Measurements from ENCODE around the gene ITSN2.
"Not testable (repeated sequence)": the region's sequence is repeated elsewhere in the genome, so short reads cannot be mapped to it uniquely, and the experiment has no call there.

The ITSN2 gene

DNA sequence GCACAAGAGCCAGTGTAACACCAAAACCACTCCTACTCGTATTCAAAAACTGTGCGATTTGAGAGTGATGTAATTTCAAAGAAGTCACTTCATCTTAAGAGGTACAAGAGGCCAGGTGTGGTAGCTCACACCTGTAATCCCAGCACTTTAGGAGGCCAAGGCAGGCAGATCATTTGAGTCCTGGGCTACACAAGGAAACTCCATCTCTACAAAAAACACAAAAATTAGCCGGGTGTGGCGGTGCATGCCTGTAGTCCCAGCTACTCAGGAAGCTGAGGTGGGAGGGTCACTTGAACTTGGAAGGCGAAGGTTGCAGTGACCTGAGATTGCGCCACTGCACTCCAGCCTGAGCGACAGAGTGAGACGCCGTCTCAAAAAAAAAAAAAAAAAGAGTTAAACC, 21.2 kb downstream of the ITSN2 start:
- FAIRE-seq; DNase-seq (ENCODE audit: insufficient read length, low spot score): not testable (repeated sequence)

DNA sequence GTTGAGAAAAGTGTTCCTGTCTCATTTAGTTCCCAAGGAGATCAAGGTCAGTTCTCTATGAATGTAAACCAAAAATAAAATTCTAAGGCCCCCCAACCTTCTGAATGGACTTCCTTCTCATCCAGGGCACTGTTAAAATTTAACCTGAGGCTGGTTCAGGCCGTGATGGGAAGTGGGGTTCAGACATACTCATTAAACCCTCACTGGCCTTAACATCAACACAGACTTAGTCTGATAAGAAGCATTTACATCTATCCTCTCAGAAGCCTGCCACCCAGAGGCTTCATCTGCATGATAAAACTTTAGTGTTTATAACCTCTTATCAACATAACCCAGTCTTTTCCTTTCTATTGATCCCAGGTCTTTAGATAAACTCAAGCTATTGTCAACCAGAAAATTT, 22.4 kb downstream of the ITSN2 start:
- DNase-seq (ENCODE audit: insufficient read length, low spot score), result no peak
- no peak for FAIRE-seq

DNA sequence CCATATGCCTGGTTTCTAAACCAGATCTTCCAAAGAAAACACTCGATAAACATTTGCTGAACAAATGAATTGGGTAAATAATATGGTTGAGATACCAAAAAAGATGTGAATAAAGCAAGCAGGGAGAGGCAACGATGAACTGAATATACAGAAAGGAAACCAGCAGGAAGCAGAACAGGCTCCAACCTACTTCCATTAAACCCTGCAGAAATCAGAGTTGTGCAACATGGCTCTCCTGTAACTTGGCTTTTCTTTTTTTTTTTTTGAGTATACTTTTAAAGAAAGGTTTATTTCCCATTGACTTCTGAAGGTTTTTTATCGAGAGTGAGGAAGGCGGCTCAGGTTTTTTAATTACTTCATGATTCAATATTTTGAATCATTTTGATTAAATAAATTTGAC, 23.5 kb downstream of the ITSN2 start:
- DNase-seq (ENCODE audit: insufficient read length, low spot score) (no peak), FAIRE-seq (no peak)

DNA sequence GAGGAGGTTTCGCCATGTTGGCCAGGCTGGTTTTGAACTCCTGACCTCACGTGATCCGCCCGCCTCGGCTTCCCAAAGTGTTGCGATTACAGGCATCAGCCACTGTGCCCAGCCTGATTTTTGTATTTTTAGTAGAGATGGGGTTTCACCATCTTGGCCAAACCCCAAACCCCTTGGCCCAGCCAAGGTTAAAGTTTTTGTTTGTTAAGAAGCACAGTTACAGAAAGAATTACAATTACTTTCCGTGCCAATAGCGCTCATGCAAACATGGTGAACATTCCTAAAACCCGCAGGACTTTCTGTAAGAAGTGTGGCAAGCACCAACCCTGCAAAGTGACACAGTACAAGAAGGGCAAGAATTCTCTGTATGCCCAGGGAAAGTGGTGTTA, 26.1 kb downstream of the ITSN2 start:
- no peak for FAIRE-seq
- DNase-seq (ENCODE audit: insufficient read length, low spot score), result no peak

DNA sequence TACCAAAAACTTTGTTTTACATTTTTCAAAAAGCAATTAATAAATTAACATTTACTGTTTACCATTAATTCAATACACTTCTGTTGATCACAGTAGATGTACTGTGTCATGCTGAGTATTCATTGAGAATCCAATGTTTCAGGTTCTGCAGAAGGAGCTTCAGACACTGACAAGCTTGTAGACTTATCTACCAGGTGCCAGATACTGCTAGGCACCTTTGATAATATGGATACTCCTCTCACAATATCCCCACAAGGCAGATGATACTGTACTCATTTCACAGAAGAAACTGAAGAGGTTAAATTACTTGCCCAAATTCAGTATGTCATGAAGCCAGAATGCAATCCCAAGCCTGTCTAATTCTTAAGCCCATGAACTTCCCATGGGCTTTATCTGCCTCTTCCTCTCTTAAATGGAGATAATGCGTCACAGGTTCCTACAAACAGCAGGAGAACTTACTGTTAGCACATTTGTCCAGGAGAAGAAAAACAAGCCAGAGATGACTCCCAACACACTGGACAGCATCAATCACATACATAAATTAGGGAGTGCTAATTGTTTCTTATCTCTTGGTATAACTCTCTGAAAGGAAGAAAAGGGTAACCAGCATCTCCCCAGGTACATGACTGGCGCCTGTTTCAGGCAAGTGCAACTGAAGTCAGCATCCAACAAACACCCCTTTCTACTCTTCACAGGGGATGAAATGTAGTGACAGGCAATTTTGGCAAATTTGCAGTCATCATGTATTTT, 27.4 kb downstream of the ITSN2 start:
- no peak for FAIRE-seq
- DNase-seq (ENCODE audit: insufficient read length, low spot score), result no peak

DNA sequence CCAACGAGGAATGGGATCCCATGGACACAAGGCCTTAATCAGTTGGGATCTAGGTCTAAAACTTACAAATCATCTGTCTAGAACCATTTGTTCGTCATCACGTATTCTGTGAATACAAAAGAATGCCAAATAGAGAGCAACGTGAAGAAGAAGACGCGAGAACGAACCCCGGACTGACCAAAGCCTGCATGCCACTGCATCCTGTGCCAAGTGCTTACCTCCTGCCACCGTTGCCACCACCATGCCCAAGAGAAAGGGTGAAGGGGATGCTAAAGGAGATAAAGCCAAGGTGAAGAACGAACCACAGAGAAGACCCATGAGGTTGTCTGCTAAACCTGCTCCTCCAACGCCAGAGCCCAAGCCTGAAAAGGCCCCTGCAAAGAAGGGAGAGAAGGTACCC, 30.2 kb downstream of the ITSN2 start:
- DNase-seq (ENCODE audit: insufficient read length, low spot score) (no peak), FAIRE-seq (no peak)

DNA sequence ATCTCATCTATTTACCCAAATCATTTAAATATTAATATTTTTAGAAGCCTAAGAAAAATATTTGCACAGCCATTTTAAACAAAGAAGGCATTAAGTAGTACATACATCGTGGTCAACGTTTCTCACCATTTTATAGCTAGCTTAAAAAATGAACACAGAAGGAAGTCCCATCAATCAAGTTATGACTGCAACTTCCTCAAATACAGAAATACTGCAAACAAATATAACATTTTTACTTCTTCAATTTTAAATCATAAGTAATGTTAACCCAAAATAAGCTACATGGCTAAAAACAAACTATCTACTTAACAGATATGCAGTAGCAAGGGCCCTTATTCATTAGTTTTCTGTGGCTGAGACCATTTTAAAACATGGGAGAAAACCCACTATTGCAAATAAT, 30.6 kb downstream of the ITSN2 start:
- DNase-seq (ENCODE audit: insufficient read length, low spot score) (no peak), FAIRE-seq (no peak)

DNA sequence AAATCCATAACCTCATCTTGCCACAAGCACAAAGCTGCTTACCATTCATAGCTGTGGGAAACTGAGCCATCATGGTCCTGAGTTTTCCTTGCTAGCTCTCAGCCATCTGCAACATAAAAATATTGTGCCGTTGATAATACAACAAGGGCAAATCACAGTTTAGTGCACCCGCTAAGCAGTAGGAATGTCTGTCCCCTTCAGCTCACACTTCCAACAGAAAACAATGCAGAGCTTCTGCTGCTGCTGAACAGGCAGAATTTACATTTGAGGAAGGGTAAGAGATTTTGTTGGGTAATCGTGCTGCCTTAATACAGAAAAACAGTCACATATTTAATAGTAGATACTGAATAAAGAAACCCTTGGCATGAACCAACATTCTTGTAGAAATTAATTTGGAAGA, 32.3 kb downstream of the ITSN2 start:
- FAIRE-seq (no peak), DNase-seq (ENCODE audit: insufficient read length, low spot score) (no peak)

DNA sequence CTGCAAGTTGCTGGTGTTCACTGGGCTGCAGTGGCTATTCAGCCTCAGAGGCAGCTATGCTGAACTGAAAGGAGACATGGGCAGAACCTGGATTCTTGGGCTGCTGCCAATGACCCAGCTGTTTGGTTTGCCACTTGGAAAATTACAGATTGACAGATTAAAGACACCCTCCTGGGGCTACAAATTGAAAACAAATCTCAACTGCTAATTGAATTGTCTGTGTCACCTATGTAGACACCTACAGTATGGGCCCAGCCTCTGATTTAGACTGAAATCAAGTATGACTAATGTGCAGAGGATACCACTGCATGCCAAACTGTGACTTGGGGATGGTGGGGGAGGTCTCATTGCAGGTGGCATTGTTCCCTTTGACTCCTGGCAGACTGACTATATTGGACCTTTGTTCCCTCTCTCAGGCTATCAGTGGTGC, 42.8 kb downstream of the ITSN2 start:
- no peak for FAIRE-seq
- no peak for DNase-seq (ENCODE audit: insufficient read length, low spot score)

DNA sequence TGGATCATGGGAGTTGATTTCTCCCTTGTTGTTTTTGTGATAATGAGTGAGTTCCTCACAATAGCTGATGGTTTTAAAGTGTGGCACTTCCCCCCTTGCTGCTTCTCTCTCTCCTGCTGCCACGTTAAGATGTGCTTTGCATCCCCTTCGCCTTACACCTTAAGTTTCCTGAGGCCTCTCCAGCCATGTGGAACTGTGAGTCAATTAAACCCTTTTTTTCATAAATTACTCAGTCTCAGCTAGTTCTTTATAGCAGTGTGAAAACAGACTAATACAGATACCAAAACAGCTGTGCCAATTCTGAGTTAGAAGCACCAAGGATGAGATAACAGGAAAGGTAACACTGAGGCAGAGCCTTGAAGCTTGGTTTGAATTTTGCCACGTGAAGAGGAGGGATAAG, 44.7 kb downstream of the ITSN2 start:
- DNase-seq (ENCODE audit: insufficient read length, low spot score) (no peak), FAIRE-seq (no peak)

DNA sequence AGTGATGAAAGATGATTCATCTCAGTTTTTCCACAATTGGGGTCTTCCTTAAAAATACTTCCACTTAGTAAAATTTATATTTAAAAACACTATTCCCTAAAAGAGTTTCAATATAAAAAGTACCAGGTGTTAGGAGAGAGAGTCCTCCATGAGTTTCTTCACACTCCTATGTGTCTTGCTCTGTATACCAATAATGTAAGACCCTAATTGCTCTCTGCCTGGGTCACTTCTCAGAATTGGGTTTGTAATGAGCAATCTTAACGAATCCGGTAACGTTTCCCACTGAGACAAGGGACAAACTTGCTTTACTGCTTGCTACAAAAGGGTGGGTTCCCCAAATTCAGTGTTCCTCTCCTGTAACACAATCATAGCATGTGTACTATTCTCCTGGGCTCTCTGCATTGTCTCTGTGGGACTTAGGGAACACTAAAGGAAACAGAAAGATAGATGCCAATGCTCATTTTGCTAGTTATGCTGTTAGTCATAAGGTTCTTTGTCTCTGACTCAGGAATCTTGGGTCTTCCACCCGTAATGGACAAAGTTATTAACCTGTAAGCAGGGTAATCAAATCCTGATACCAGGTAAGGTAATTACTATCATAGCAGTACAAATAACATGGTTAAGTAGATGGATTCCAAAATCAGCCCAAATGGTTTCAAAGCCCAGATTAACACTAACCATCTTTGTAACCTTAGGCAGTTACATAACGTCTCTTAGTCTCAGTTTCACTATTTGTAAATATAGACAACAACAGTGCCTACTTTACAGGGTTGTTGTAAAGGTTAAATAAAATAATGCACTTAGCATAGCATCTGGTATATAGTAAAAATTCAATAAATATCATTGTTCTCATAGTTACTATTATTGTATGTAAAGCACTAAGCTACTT, 46.3 kb downstream of the ITSN2 start:
- DNase-seq (ENCODE audit: insufficient read length, low spot score), result no peak
- no peak for FAIRE-seq

DNA sequence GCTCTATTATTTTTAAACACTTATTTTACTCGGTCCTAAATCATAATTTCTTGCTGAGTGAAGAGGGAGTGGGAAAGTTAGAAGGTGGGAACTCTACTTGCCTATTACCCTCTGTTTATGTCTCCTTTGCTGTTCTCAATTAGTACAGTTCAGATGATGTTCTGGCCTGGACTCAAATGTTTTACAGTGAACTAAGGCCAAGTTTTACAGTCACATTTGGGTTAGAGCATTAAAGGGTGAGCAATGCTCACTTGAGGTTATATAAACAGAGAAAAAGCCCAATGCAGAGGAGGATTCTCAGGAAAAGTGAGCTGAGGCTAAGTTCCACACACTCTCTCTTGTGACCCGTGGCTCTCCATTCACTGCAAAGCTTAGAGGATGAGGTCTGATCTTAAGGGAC, 52.4 kb downstream of the ITSN2 start:
- DNase-seq (ENCODE audit: insufficient read length, low spot score) (no peak), FAIRE-seq (no peak)

DNA sequence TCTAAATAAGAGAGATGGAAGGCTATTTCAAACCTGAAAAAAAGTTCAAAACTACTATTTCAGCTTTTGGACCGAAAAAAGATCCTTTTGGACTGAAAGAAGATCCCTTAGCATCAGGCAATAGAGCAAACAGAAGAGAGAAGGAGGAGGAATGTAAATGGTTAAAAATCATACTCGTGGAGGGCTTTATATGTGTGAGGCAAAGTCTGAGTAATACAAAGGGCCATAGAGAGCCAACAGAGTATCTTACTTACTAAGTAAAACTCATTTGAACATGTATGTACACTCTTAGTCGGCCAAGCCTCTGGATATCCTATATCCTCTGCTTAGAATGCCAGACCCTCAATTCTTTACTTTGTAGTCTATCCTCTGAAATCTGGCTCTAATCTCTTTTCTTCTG, 55.7 kb downstream of the ITSN2 start:
- DNase-seq (ENCODE audit: insufficient read length, low spot score) (no peak), FAIRE-seq (no peak)

DNA sequence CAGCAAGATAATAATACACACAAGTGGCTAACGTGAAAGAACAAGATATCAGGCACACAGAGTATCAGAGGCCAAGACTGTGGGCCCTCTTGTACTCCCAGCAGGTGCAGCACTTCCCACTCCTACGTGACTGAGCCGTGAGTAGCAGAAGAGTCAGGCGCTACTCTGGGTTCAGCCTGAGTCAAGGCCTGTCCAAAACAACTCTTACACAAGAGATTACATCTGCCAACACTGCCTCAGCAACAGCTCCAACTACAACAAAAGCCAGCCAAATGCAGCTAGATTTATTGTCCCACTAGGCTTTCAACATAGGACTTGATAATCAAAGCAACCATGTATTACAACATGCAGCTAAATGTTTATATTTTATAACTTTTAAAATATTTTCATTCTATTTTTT, 56.2 kb downstream of the ITSN2 start:
- FAIRE-seq, result no peak
- DNase-seq (ENCODE audit: insufficient read length, low spot score), result no peak

DNA sequence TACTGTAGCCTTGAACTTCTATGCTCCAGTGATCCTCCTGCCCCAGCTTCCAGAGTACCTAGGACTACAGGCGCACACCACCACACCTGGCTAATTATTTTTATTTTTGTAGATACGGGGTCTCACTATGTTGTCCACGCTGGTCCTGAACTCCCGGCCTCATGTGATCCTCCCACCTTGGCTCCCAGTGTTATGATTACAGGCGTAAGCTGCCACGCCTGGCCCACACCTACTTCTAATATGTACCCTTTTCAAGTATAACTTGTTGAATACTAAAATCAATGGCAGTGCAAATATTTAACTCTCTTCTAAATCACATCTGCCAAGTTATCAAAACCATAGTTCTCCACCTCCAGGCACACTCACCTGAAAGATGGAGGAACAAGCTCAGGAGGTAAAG, 58.7 kb downstream of the ITSN2 start:
- FAIRE-seq (no peak), DNase-seq (ENCODE audit: insufficient read length, low spot score) (no peak)

DNA sequence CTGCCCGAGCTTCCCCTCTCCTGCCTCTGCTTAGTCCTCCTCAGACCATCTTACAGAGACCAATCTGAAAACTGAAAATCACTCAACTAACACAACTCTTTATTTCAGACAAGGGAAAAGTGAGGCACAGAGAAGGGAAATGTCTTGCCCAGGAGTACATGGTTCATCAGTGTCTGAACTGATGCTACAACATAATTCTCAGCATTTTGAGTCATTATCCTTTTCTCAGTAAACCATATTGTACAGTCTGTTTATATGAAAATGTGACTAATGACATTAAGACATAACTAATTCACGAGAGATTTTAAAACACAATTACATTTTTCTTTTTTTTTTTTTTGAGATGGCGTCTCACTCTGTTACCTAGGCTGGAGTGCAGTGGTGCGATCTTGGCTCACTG, 62.7 kb downstream of the ITSN2 start:
- DNase-seq (ENCODE audit: insufficient read length, low spot score) (no peak), FAIRE-seq (no peak)

DNA sequence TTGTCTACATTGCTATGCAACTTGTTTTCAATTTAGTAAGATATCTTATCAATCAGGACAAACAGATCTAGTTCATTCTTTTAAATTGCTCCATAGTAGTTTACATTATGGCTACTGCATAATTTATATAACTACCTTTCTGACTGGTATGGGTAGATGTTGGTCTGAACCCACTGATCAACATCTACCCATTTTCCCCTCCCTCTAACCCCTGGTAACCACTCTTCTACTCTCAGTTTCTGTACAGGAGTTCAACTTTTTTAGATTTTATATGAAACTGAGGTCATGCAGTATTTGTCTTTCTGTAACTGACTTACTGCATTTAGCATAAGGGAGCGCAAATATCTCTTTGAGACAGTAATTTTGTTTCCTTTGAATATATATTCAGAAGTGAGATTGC, 73.2 kb downstream of the ITSN2 start:
- FAIRE-seq (no peak), DNase-seq (ENCODE audit: insufficient read length, low spot score) (no peak)

DNA sequence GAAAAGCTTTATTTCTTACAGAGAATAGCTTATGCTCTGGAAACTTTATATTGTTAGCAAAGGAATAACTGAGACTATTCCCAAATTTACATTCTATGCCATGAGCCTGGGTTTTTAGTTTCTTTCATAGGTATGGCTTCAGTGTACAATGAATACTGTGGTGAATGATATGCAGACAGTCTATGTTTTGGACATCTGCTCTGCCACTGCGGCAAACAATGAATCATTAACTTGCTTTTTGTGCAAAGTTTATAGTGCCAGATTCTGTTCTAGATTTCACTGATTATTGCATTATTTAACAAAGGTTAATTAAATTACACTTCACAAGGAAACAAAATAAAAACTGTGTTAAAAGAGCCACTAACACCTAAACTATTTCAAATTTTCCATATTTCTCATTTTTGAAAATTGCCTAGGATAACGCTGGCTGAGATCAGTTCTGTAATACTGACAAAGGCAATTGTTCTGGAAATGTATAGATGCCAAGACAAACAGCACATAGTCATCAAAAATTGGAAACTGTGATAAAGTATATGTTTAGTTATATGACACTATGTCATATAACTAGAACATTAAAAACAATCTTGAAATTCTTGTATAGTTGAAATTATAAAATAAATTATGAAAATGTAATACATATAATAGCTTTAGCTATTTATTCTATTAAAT, 74.7 kb downstream of the ITSN2 start:
- FAIRE-seq (no peak), DNase-seq (ENCODE audit: insufficient read length, low spot score) (no peak)

DNA sequence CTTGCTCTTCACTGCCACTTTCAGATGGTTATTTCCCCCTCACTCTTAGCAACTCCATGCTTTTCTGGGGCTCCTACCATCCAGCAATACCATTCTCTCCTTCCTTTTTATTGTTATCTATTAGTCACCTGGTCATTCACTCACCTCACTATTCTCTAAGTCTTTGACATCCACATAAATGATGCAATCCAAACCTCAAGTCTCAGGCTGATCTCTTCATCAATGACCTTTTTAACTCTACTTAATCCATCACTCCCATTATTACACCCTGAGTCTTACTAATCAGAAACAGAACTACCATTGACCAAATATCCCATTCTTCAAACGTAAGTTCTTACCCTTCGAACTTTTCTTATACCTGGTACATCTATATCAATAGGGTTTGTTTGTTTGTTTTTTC, 79.7 kb downstream of the ITSN2 start:
- DNase-seq (ENCODE audit: insufficient read length, low spot score) (no peak), FAIRE-seq (no peak)

DNA sequence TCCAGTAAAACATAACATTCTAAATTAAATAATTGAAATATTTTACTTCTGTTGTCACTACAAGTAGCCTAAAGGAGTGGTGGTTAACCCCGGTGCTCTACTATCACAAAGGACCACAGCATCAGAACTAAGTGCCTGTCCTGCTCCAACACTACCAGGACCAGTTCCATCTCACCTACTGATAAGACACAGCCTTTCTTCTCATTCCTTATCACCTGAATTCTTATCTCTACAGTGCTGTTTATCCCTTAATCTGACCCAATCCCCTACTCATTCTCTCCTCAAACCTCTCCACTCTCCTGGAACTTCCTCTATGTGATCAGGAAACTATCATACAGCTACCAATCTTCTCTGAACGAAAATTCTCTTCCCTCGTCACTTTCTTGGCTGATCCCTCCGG, 80.2 kb downstream of the ITSN2 start:
- FAIRE-seq, result no peak
- DNase-seq (ENCODE audit: insufficient read length, low spot score), result no peak

DNA sequence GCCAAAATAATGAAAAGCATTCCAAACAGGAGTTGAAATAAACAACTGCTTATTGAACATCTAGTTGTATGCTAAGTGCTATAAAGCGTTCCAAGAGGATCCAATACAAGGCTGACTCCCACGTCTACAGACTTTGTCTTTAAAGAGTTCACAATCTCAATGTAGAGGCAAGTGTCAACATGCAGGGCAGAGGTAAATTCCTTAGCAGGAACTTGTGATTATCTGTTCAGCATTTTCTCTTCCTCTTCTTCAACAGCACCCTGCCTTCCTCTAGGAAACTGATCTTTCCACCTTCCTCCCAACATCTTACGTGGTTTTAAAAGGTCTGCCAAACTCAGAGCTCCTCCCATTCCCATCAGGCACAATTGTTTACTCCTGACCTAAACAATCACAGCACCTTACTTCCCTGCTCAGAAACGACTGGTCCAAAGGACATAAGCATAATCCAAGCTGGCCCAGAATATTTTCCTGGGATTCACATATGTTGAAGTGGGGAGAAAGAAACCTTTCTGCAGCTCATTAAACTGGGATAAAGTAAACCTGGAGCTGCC, 83.9 kb downstream of the ITSN2 start:
- FAIRE-seq, result no peak

More for the DNA sequence above, 83.9 kb downstream of the ITSN2 start:
- no peak for DNase-seq (ENCODE audit: insufficient read length, low spot score)

All from HTR-8/SVneo (cell line).